Esophagus squamous epithelium (tissue), 4 donors: Measurements from ENCODE around the gene CENPT.

Source experiments
- CTCF ChIP-seq, 6 experiments: fragments of 450-650 bp in 4 of 6; fragments of 200-600 bp in 2 of 6; sonication (generic) in 2 of 6; IDR thresholded peaks; one replicate each; pipeline ENCODE4 v1.5.1; 2016 to 2019; ENCODE audit warnings: antibody characterized with exemption in 6 of 6, mild to moderate bottlenecking in 4 of 6, moderate library complexity in 4 of 6
- POLR2A ChIP-seq, 4 donors: fragments of 450-650 bp; IDR thresholded peaks; one replicate each; pipeline ENCODE4 v1.6.1; 2017; ENCODE audit warnings: antibody characterized with exemption in 4 of 4, mild to moderate bottlenecking in 4 of 4, moderate library complexity in 3 of 4

GRCh38 chr16:67834242-67834614, 13.3 kb downstream of the CENPT start:
- TF ChIP-seq CTCF (IDR thresholded peaks at IDR 0.05) (no peak), POLR2A (IDR thresholded peaks at IDR 0.05) (no peak)
